ENCODE data around the gene CTIF. TPM values are rescaled to one million over a fixed set of nuclear protein-coding genes. Genes with fewer than 3 reads are reported as not detected.

CTIF gene
- total RNA-seq, 4 donors from 2014 or later: 72.2 to 137 (median 86.5) TPM

DNA sequence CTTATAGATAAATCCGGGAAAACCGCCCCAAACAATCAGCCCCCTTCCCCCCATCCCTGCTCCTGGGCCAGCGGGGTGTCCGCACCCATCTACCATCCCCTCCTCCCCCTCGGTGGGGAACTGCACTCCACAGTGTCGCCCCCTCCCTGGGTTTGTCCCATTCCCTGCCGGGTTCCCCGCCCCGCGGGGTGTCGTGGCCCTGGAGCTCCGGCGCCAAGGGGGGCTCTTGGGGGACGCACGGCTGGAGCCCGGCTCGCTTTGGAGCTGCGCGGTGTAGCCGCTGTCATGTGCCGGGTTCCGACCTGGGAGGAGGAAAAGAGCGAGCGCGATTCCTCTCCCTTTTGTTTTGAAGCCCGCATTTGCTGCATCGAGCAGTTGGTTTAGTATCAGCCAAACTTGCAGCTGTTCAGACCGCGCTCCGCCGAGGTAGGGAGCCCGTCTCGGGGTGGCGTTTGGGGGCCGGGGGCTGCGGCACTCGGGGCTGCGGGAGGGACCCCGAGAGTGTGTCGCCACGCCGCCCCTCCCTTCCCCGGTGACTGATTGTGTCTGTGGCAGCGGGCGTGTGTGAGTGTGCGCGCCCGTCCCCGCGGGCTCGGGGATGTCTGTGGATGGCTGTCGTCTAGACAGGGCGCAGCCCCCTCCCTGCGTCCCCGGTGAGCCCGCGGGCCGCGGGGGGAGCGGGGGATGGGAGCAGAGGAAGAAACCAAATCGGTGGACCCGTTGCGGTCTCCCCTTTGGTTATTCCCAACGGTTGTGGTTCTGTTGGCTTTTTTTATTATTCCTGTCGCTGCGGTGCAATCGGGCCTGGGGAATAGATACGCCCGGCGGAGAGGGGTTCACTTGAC, 797 bp downstream of the CTIF start:
- peaks cover 0 to 18% (median 0%) of the 10 kb centered on the region in 4 donors for H3K4me1 ChIP-seq
- WGBS, 2 donors: 0 to 1% methylated on average over 32 to 58 of the region's 70 CpGs
- TF ChIP-seq EP300 (IDR thresholded peaks at IDR 0.05): peak in 1 of 2 donors; percentile 44
- TF ChIP-seq, protein P1, sequence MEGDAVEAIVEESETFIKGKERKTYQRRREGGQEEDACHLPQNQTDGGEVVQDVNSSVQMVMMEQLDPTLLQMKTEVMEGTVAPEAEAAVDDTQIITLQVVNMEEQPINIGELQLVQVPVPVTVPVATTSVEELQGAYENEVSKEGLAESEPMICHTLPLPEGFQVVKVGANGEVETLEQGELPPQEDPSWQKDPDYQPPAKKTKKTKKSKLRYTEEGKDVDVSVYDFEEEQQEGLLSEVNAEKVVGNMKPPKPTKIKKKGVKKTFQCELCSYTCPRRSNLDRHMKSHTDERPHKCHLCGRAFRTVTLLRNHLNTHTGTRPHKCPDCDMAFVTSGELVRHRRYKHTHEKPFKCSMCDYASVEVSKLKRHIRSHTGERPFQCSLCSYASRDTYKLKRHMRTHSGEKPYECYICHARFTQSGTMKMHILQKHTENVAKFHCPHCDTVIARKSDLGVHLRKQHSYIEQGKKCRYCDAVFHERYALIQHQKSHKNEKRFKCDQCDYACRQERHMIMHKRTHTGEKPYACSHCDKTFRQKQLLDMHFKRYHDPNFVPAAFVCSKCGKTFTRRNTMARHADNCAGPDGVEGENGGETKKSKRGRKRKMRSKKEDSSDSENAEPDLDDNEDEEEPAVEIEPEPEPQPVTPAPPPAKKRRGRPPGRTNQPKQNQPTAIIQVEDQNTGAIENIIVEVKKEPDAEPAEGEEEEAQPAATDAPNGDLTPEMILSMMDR (IDR thresholded peaks at IDR 0.05): no peak
- TF ChIP-seq POLR2A (IDR thresholded peaks at IDR 0.05): no peak
- peak overlapping the region; percentile 40 to 80 (median 76) for H3K4me3 ChIP-seq
- H3K36me3 ChIP-seq: no peaks in the 10 kb centered on the region
- DNase-seq (ENCODE audit: low spot score in 2 of 2): peak; percentile 21 to 56
- H3K9me3 ChIP-seq: no peaks in the 10 kb centered on the region
- H3K27ac ChIP-seq: peak overlapping the region; percentile 76 to 95 (median 88)
- no peaks in the 10 kb centered on the region for H3K27me3 ChIP-seq

DNA sequence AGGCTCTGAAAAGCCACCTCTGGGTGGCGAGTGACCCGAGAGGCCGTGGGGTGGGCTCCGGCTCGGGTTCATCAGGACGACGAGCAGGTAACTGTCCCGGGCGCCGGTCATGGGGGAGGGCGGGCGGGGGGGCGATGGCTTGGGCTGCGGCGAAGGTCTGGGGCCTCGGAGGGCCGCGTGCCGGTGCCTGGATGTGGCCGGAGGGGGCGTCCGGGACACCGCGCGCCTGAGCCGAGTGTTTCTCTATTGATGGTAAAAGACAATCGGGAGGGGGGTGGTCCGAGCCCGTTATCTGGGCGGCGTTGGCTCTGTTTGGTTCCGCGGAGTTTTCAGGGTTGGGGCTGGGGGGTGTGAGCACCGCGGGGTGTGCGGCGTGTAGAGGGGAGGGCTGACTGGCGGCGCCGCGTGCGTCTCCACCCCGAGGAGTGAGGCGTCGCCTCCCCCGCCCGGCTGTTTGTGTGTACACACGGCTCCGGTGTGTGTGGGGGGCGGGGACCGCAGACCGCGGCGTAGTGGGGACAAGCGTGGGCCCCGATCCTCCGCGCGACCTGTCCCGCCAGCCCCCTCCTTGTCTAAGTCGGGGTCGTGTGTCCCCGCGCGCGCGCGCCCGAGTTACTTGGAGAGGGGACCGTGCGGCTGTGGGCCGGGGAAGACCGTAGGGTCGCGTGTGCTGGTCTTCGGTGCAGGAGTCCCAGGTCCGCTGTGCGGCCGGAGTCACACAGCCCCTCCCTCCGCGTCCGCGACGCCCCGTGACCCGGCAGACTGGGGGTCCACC, 1.6 kb downstream of the CTIF start:
- Histone ChIP-seq H3K27me3 (no peaks in the 10 kb centered on the region), H3K36me3 (no peaks in the 10 kb centered on the region), H3K27ac (peak overlapping the region; percentile 76 to 95 (median 88)), H3K9me3 (no peaks in the 10 kb centered on the region), H3K4me1 (peaks cover 0 to 25% (median 1%) of the 10 kb centered on the region in 4 donors), H3K4me3 (peak overlapping the region; percentile 40 to 80 (median 76))
- TF ChIP-seq, protein P1 (IDR thresholded peaks at IDR 0.05): peak in 1 of 5 experiments; percentile 17
- TF ChIP-seq POLR2A (IDR thresholded peaks at IDR 0.05) (peak in 1 of 2 donors; percentile 23), EP300 (IDR thresholded peaks at IDR 0.05) (peak in 1 of 2 donors; percentile 50)
- WGBS, 2 donors: 0% methylated on average over 22 to 68 of the region's 86 CpGs
- peak; percentile 54 to 55 for DNase-seq (ENCODE audit: low spot score in 2 of 2)

DNA sequence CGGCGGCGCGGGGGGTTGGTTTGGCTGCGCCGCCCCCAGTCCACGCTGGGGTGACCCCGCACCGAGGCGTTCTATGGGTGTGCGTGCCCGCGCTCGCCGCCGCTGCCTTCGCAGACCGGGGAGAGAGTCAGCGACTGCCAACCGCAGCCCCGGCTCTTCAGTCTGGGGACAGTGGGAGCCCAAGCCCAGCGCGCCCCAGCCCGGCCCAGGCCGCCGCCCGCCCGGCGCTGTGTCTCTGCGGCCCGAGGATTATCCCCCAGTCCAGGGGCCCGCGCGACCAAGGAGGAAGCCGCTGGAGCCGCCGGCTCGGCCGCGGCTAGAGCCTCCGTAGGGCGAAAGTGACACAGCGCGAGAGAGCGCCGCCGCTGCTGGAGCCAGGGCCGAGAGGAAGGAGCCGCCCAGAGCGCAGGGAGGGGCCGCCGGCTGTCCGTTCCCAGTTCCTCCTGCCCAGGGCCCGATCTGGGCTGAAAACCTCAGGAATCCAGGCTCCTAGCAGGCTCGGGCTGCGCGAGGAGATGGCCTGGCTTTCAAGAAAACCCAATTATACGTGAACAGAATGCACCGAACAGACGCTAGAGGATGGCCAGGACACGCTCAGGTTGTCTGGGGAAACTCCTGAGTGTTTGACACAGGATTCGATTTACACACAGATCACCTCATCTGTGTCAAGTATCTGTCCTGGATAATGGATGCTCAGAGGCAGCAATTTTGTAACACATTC, 2.4 kb downstream of the CTIF start:
- WGBS, 2 donors: 3 to 7% methylated on average over 12 to 55 of the region's 62 CpGs
- no peaks in the 10 kb centered on the region for H3K27me3 ChIP-seq
- peaks cover 0 to 33% (median 6%) of the 10 kb centered on the region in 4 donors for H3K4me1 ChIP-seq
- H3K36me3 ChIP-seq: no peaks in the 10 kb centered on the region
- peak; percentile 56 to 61 for DNase-seq (ENCODE audit: low spot score in 2 of 2)
- H3K9me3 ChIP-seq: no peaks in the 10 kb centered on the region
- H3K4me3 ChIP-seq: peak overlapping the region; percentile 40 to 80 (median 76)
- TF ChIP-seq, protein P1 (IDR thresholded peaks at IDR 0.05): no peak
- peak in 1 of 2 donors; percentile 41 for TF ChIP-seq EP300 (IDR thresholded peaks at IDR 0.05)
- peak overlapping the region; percentile 76 to 95 (median 88) for H3K27ac ChIP-seq

DNA sequence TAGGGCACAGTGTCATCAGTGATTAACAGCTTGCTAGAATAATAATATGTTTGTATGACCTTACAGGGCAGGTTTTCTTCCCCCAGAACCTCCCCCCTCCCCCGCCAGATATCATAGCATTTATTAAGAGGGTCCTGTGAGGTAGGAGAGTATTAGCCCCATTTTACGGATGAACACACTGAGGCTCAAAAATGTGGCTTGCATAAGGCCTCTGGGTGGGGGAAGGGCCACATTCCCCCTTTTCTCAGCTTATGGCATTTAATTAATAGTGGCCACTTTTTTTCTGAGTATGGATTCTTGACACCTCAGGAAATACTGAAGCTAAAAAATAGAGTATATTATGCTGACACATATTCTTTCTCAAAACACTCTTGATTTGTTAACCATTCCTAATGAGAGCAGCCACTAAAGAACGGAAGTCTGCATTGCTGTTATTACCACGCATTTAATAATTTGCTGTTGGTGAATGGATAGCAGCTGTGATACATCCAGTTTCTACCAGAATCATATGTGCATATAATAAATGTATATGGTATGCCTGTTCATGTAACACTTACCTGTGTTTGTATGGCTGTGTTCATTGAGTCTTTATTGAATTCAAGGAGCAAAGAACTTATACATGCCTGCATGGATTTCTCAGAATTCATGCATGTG, 3.0 kb downstream of the CTIF start:
- DNase-seq (ENCODE audit: low spot score in 2 of 2): no peak
- Histone ChIP-seq H3K27ac (peak overlapping the region; percentile 76 to 95 (median 88)), H3K9me3 (no peaks in the 10 kb centered on the region), H3K4me1 (peaks cover 0 to 40% (median 6%) of the 10 kb centered on the region in 4 donors), H3K27me3 (no peaks in the 10 kb centered on the region), H3K4me3 (peak overlapping the region in 2 of 4 donors; percentile 72 to 79), H3K36me3 (no peaks in the 10 kb centered on the region)
- TF ChIP-seq POLR2A (IDR thresholded peaks at IDR 0.05) (no peak), EP300 (IDR thresholded peaks at IDR 0.05) (no peak)
- TF ChIP-seq, protein P1 (IDR thresholded peaks at IDR 0.05): no peak
- 86 to 94% methylated on average over 4 of the region's 4 CpGs for WGBS, 2 donors
